ENCODE data around the gene GSG1L.

- TF ChIP-seq POLR2A (IDR thresholded peaks at IDR 0.05; ENCODE audit: low read length) (no peak), GATA1 (IDR thresholded peaks at IDR 0.05; ENCODE audit: low read depth, low read length) (no peak)
Observed at GRCh38 chr16:27925612-27926011, 137.9 kb downstream of the GSG1L start.

Measured in erythroblast (primary cell).